Astrocyte of the spinal cord (primary cell): ENCODE data around the gene REL.
"Not testable (repeated sequence)": the region's sequence is repeated elsewhere in the genome, so short reads cannot be mapped to it uniquely, and the experiment has no call there.

ENCODE experiments used
- DNase-seq: peaks from one replicate; pipeline ENCODE4 v3.0.0; 2011; ENCODE audit warnings: low read depth, low spot score
- H3K4me3 ChIP-seq: 2 replicates; pipeline ENCODE4 v1.5.1; 2011; ENCODE audit warnings: low read depth, mild to moderate bottlenecking, low read length, moderate library complexity
- CTCF ChIP-seq: IDR thresholded peaks from 2 replicates; pipeline ENCODE4 v1.5.1; 2012; ENCODE audit warnings: low read depth, mild to moderate bottlenecking, low read length, inconsistent platforms
- in situ Hi-C: cut with HindIII; loops from 2 replicates; pipeline ENCODE4 v1.10.0; 2017; ENCODE audit warnings: low sequenced_read_pairs

The REL gene

GRCh38 chr2:60886991-60887390, 5.6 kb downstream of the REL start:
- no peak for TF ChIP-seq CTCF
- no peak for DNase-seq
- H3K4me3 ChIP-seq, result no peak overlapping the region
- in situ Hi-C loops, result no loop called here

GRCh38 chr2:60888853-60889252, 7.5 kb downstream of the REL start:
- in situ Hi-C loops, result no loop called here
- TF ChIP-seq CTCF, result no peak
- H3K4me3 ChIP-seq, result no peak overlapping the region
- DNase-seq, result no peak

- DNase-seq, in situ Hi-C loops, H3K4me3 ChIP-seq: not testable (repeated sequence)
Observed at GRCh38 chr2:60889581-60890392, 8.4 kb downstream of the REL start.

GRCh38 chr2:60890393-60890707, 9.0 kb downstream of the REL start:
- DNase-seq, result no peak
- in situ Hi-C loops, result no loop called here
- no peak overlapping the region for H3K4me3 ChIP-seq
- TF ChIP-seq CTCF, result no peak

GRCh38 chr2:60891180-60891579, 9.8 kb downstream of the REL start:
- H3K4me3 ChIP-seq, result no peak overlapping the region
- no peak for DNase-seq
- TF ChIP-seq CTCF, result no peak
- in situ Hi-C loops, result no loop called here

- no peak for DNase-seq
- H3K4me3 ChIP-seq, result no peak overlapping the region
- in situ Hi-C loops, result no loop called here
- no peak for TF ChIP-seq CTCF
Observed at GRCh38 chr2:60898567-60898966, 17.2 kb downstream of the REL start.

GRCh38 chr2:60899230-60899891, 18.0 kb downstream of the REL start:
- in situ Hi-C loops, result no loop called here
- no peak overlapping the region for H3K4me3 ChIP-seq
- DNase-seq, result no peak
- no peak for TF ChIP-seq CTCF
